Daoy (cell line): ENCODE data around the gene RMND5B. TPM values are rescaled to one million over a fixed set of nuclear protein-coding genes. Genes with fewer than 3 reads are reported as not detected.

Experiments
- total RNA-seq: library from RNA; depleted of rRNA; stranded (reverse); fragments of >200 nt; shearing (Covaris generic); gene quantifications from 2 replicates; pipeline ENCODE4 v1.2.3, GENCODE V29; 2014; rRNA removed

Gene RMND5B
- total RNA-seq, 1 experiment from 2014 or later, result 34.8 TPM

Other genes with a start within 250 kb of the RMND5B start
- not detected in 2 replicates for gene PROP1, start 134.8 kb upstream of the RMND5B start, total RNA-seq
- gene N4BP3, start 17.5 kb upstream of the RMND5B start, total RNA-seq, result 3.5 and 4.6 TPM in 2 replicates
- gene NHP2, start 22.9 kb downstream of the RMND5B start, total RNA-seq, result 634 and 724 TPM in 2 replicates
- not detected in 2 replicates for gene GMCL2, start 56.4 kb downstream of the RMND5B start, total RNA-seq
- 152 and 169 TPM in 2 replicates for gene HNRNPAB, start 73.5 kb downstream of the RMND5B start, total RNA-seq
- gene PHYKPL, start 101.8 kb downstream of the RMND5B start, total RNA-seq, result 12.3 and 14.1 TPM in 2 replicates